ENCODE results near the gene SEC24D.
"Not testable (repeated sequence)": the region's sequence is repeated elsewhere in the genome, so short reads cannot be mapped to it uniquely, and the experiment has no call there.

The SEC24D gene

GRCh38 chr4:118790544-118790943 is 45.4 kb downstream of the SEC24D start:
- no peak for TF ChIP-seq CTCF (IDR thresholded peaks at IDR 0.05; ENCODE audit: extremely low read depth, missing control alignments)
- DNase-seq (ENCODE audit: low spot score), result no peak

- no peak for TF ChIP-seq CTCF (IDR thresholded peaks at IDR 0.05; ENCODE audit: extremely low read depth, missing control alignments)
- no peak for DNase-seq (ENCODE audit: low spot score)
These were observed 47.0 kb downstream of the SEC24D start for GRCh38 chr4:118788911-118789310.

- no peak for DNase-seq (ENCODE audit: low spot score)
- no peak for TF ChIP-seq CTCF (IDR thresholded peaks at IDR 0.05; ENCODE audit: extremely low read depth, missing control alignments)
These were observed 48.0 kb downstream of the SEC24D start for GRCh38 chr4:118787844-118788380.

- no peak for DNase-seq (ENCODE audit: low spot score)
- no peak for TF ChIP-seq CTCF (IDR thresholded peaks at IDR 0.05; ENCODE audit: extremely low read depth, missing control alignments)
These were observed 51.1 kb downstream of the SEC24D start for GRCh38 chr4:118784776-118785175.

- DNase-seq (ENCODE audit: low spot score), result no peak
- no peak for TF ChIP-seq CTCF (IDR thresholded peaks at IDR 0.05; ENCODE audit: extremely low read depth, missing control alignments)
These were observed 52.0 kb downstream of the SEC24D start for GRCh38 chr4:118783887-118784286.

- not testable (repeated sequence) for DNase-seq (ENCODE audit: low spot score)
These were observed 53.0 kb downstream of the SEC24D start for GRCh38 chr4:118782886-118783285.

GRCh38 chr4:118777649-118778048 is 58.3 kb downstream of the SEC24D start:
- not testable (repeated sequence) for DNase-seq (ENCODE audit: low spot score)

GRCh38 chr4:118776955-118777640 is 58.8 kb downstream of the SEC24D start:
- DNase-seq (ENCODE audit: low spot score), result not testable (repeated sequence)

- TF ChIP-seq CTCF (IDR thresholded peaks at IDR 0.05; ENCODE audit: extremely low read depth, missing control alignments), result no peak
- DNase-seq (ENCODE audit: low spot score), result no peak
These were observed 59.6 kb downstream of the SEC24D start for GRCh38 chr4:118776157-118776954.
